Neural cell (in vitro differentiated cells): ENCODE results near the gene AP5Z1. TPM values are rescaled to one million over a fixed set of nuclear protein-coding genes. Genes with fewer than 3 reads are reported as not detected.

Experiments used
- H2AFZ ChIP-seq: fragments of 200-600, 300-800 bp; sonication (generic), shearing (Covaris generic); 2 replicates; pipeline ENCODE4 v1.6.0; 2014; ENCODE audit warnings: low read depth, mild to moderate bottlenecking, antibody characterized with exemption, low read length, moderate library complexity
- H3F3A ChIP-seq: fragments of 200-600 bp; shearing (Covaris generic); 2 replicates; pipeline ENCODE4 v1.6.1; 2016; ENCODE audit warnings: mild to moderate bottlenecking, moderate library complexity, mixed read lengths, antibody characterized with exemption, low read length; ENCODE audit not compliant: insufficient read depth, poor library complexity, severe bottlenecking
- H3K27ac ChIP-seq: fragments of 200-600, 300-800 bp; sonication (generic), shearing (Covaris generic); 2 replicates; pipeline ENCODE4 v1.5.1; 2014; ENCODE audit warnings: mild to moderate bottlenecking, low read length, moderate library complexity
- H3K27me3 ChIP-seq: fragments of 300-800, 200-600 bp; sonication (generic), shearing (Covaris generic); 2 replicates; pipeline ENCODE4 v1.6.0; 2014; ENCODE audit warnings: mild to moderate bottlenecking, low read depth, low read length, moderate library complexity; ENCODE audit not compliant: insufficient read depth
- H3K36me3 ChIP-seq: fragments of 300-800, 200-600 bp; sonication (generic), shearing (Covaris generic); 2 replicates; pipeline ENCODE4 v1.5.1; 2014; ENCODE audit warnings: mild to moderate bottlenecking, antibody characterized with exemption, low read length, moderate library complexity; ENCODE audit not compliant: insufficient read depth
- H3K4me2 ChIP-seq: fragments of 300-800, 200-600 bp; sonication (generic), shearing (Covaris generic); 2 replicates; pipeline ENCODE4 v1.6.0; 2014; ENCODE audit warnings: mild to moderate bottlenecking, low read length
- H3K4me3 ChIP-seq: fragments of 300-800, 200-600 bp; sonication (generic), shearing (Covaris generic); 2 replicates; pipeline ENCODE4 v1.5.1; 2014; ENCODE audit warnings: mild to moderate bottlenecking, low read length, moderate library complexity
- H3K79me2 ChIP-seq: fragments of 200-600 bp; shearing (Covaris generic); replicated peaks from 2 replicates; pipeline ENCODE4 v1.6.0; 2014; ENCODE audit warnings: mild to moderate bottlenecking, low read length, moderate library complexity; ENCODE audit not compliant: insufficient read depth
- H3K9ac ChIP-seq: fragments of 300-800, 200-600 bp; sonication (generic), shearing (Covaris generic); 2 replicates; pipeline ENCODE4 v1.6.1; 2016; ENCODE audit warnings: mild to moderate bottlenecking, low read length, mixed read lengths
- H3K9me2 ChIP-seq: fragments of 200-600 bp; shearing (Covaris generic); 2 replicates; pipeline ENCODE4 v1.6.1; 2016; ENCODE audit warnings: mild to moderate bottlenecking, low read length, mixed read lengths; ENCODE audit not compliant: insufficient read depth
- H3K9me3 ChIP-seq: fragments of 200-600, 300-800 bp; sonication (generic), shearing (Covaris generic); 2 replicates; pipeline ENCODE4 v1.6.1; 2016; ENCODE audit warnings: mild to moderate bottlenecking, mixed run types, low read length, moderate library complexity, mixed read lengths
- H4K20me1 ChIP-seq: fragments of 200-600 bp; shearing (Covaris generic); 2 replicates; pipeline ENCODE4 v1.6.1; 2016; ENCODE audit warnings: mild to moderate bottlenecking, mixed run types; ENCODE audit not compliant: insufficient read depth
- CTCF ChIP-seq: fragments of 450-650 bp; IDR thresholded peaks from 2 replicates; pipeline ENCODE4 v1.5.1; 2014; ENCODE audit warnings: antibody characterized with exemption, mild to moderate bottlenecking, moderate library complexity; ENCODE audit not compliant: poor library complexity, severe bottlenecking
- EP300 ChIP-seq: fragments of 450-650 bp; conservative IDR thresholded peaks from 2 replicates; pipeline ENCODE4 v1.6.1; 2014; ENCODE audit warnings: antibody characterized with exemption, mild to moderate bottlenecking, moderate library complexity; ENCODE audit not compliant: poor library complexity, severe bottlenecking
- EZH2 ChIP-seq: fragments of 200-600, 300-800 bp; shearing (Covaris generic), sonication (generic); IDR thresholded peaks from 2 replicates; pipeline ENCODE4 v1.6.1; 2014; ENCODE audit warnings: antibody characterized with exemption, low read length, borderline replicate concordance, mild to moderate bottlenecking; ENCODE audit not compliant: insufficient read depth, poor library complexity, severe bottlenecking
- MXI1 ChIP-seq: fragments of 450-650 bp; conservative IDR thresholded peaks from 2 replicates; pipeline ENCODE4 v1.6.1; 2014; ENCODE audit warnings: antibody characterized with exemption, mild to moderate bottlenecking; ENCODE audit not compliant: poor library complexity, severe bottlenecking
- POLR2AphosphoS5 ChIP-seq: IDR thresholded peaks from 2 replicates; pipeline ENCODE4 v1.6.1; 2012
- RAD21 ChIP-seq: fragments of 450-650 bp; conservative IDR thresholded peaks from 2 replicates; pipeline ENCODE4 v1.6.1; 2014; ENCODE audit warnings: antibody characterized with exemption, mild to moderate bottlenecking, moderate library complexity
- REST ChIP-seq: IDR thresholded peaks from 2 replicates; pipeline ENCODE4 v1.6.1; 2012; ENCODE audit warnings: borderline replicate concordance
- SMC3 ChIP-seq: fragments of 450-650 bp; conservative IDR thresholded peaks from 2 replicates; pipeline ENCODE4 v1.6.1; 2014; ENCODE audit warnings: antibody characterized with exemption, mild to moderate bottlenecking, moderate library complexity; ENCODE audit not compliant: poor library complexity
- TAF1 ChIP-seq: IDR thresholded peaks from 2 replicates; pipeline ENCODE4 v1.6.1; 2012; ENCODE audit warnings: low read depth
- polyA plus RNA-seq: library from polyadenylated mRNA; depleted of rRNA; stranded (reverse); fragments of >200 nt; gene quantifications from 2 replicates; pipeline ENCODE4 v1.2.3, GENCODE V29; 2014

AP5Z1 gene
- polyA plus RNA-seq, 1 donor from 2014 or later, result 36.9 TPM

GRCh38 chr7:4832711-4833110 is 57.3 kb downstream of the AP5Z1 start:
- no peak overlapping the region for H3K9ac ChIP-seq
- H4K20me1 ChIP-seq, result no peaks in the 10 kb centered on the region
- no peaks in the 10 kb centered on the region for H3K36me3 ChIP-seq
- H2AFZ ChIP-seq, result no peak overlapping the region
- no peaks in the 10 kb centered on the region for H3K27me3 ChIP-seq
- H3K4me3 ChIP-seq, result no peak overlapping the region
- no peak for TF ChIP-seq EZH2
- no peak for TF ChIP-seq SMC3
- no peak for TF ChIP-seq MXI1
- no peak for TF ChIP-seq EP300
- TF ChIP-seq RAD21, result no peak
- no peak for TF ChIP-seq POLR2AphosphoS5
- TF ChIP-seq REST, result no peak
- TF ChIP-seq CTCF, result no peak
- no peak for TF ChIP-seq TAF1
- H3F3A ChIP-seq, result no peaks in the 10 kb centered on the region
- no peak overlapping the region for H3K27ac ChIP-seq
- no peak overlapping the region for H3K4me2 ChIP-seq
- no peaks in the 10 kb centered on the region for H3K9me2 ChIP-seq
- no peaks in the 10 kb centered on the region for H3K79me2 ChIP-seq
- no peaks in the 10 kb centered on the region for H3K9me3 ChIP-seq

- no peak overlapping the region for H2AFZ ChIP-seq
- no peak overlapping the region for H3K4me2 ChIP-seq
- no peak for TF ChIP-seq EZH2
- no peak for TF ChIP-seq EP300
- TF ChIP-seq REST, result no peak
- TF ChIP-seq TAF1, result no peak
- TF ChIP-seq CTCF, result no peak
- no peak for TF ChIP-seq SMC3
- no peak for TF ChIP-seq MXI1
- TF ChIP-seq POLR2AphosphoS5, result no peak
- TF ChIP-seq RAD21, result no peak
- no peaks in the 10 kb centered on the region for H3K9me2 ChIP-seq
- H3K4me3 ChIP-seq, result no peak overlapping the region
- H3K27ac ChIP-seq, result no peak overlapping the region
- no peaks in the 10 kb centered on the region for H3K9me3 ChIP-seq
- H3K36me3 ChIP-seq, result no peaks in the 10 kb centered on the region
- no peaks in the 10 kb centered on the region for H4K20me1 ChIP-seq
- no peaks in the 10 kb centered on the region for H3K79me2 ChIP-seq
- H3K27me3 ChIP-seq, result no peaks in the 10 kb centered on the region
- H3K9ac ChIP-seq, result no peak overlapping the region
- no peaks in the 10 kb centered on the region for H3F3A ChIP-seq
Measured at GRCh38 chr7:4833176-4833575, 57.8 kb downstream of the AP5Z1 start.
